ENCODE measurements around the gene WDFY4. TPM values are rescaled to one million over a fixed set of nuclear protein-coding genes. Genes with fewer than 3 reads are reported as not detected.

The WDFY4 gene
- total and polyA plus RNA-seq, 2 of the 4 experiments (the other 2 are of a cell fraction) = not detected

GRCh38 chr10:48929413-48929990, 244.8 kb downstream of the WDFY4 start:
- no peak overlapping the region for H4K8ac ChIP-seq (ENCODE audit: low read depth in 2 of 2, low read length in 2 of 2)
- H2BK15ac ChIP-seq (ENCODE audit: low read depth, low read length) = no peak overlapping the region
- H3K9me3 ChIP-seq (ENCODE audit: control insufficient read depth, insufficient read depth, low read length) = no peaks in the 10 kb centered on the region
- no peak overlapping the region for H3K27ac ChIP-seq (ENCODE audit: insufficient read depth, low read length)
- no peak overlapping the region for H3K56ac ChIP-seq (ENCODE audit: extremely low read depth, insufficient read depth, low read length)
- no peak overlapping the region for H3K4me3 ChIP-seq (ENCODE audit: insufficient read depth, low read depth, low read length)
- ChIA-PET CTCF (no interaction called here), POLR2A (ENCODE audit: unreplicated experiment) (no interaction called here)
- H3K9ac ChIP-seq (ENCODE audit: low read depth, low read length) = no peak overlapping the region
- no peak overlapping the region for H2BK20ac ChIP-seq (ENCODE audit: low read depth, low read length)
- 66% methylated on average over 4 of the region's 5 CpGs; no CpG with 5 or more reads in 1 of the 2 experiments for WGBS, 2 experiments (ENCODE audit: extremely low coverage in 2 of 2, insufficient read length in 1 of 2)
- no peak overlapping the region for H2AK5ac ChIP-seq (ENCODE audit: low read depth, low read length)
- H3K4me1 ChIP-seq (ENCODE audit: control insufficient read depth, insufficient read depth, low read length) = no peaks in the 10 kb centered on the region
- H2BK5ac ChIP-seq (ENCODE audit: low read depth, low read length, poor library complexity, severe bottlenecking) = no peak overlapping the region
- no peaks in the 10 kb centered on the region for H4K20me1 ChIP-seq (ENCODE audit: insufficient read depth, low read length)
- no peak overlapping the region for H2BK120ac ChIP-seq (ENCODE audit: low read depth, low read length)
- H3K36me3 ChIP-seq (ENCODE audit: control insufficient read depth, insufficient read depth, low read length) = no peaks in the 10 kb centered on the region
- no peak overlapping the region for H3K4me2 ChIP-seq (ENCODE audit: low read depth, low read length)
- no peak overlapping the region for H2AK9ac ChIP-seq (replicated peaks; ENCODE audit: low read depth, low read length, poor library complexity)
- H4K5ac ChIP-seq (ENCODE audit: low read depth, low read length) = no peak overlapping the region
- H3K9me1 ChIP-seq (ENCODE audit: insufficient read depth, low read length) = no peaks in the 10 kb centered on the region
- DNase-seq (no peak), ATAC-seq (ENCODE audit: low read depth) (no peak)
- no peak overlapping the region for H3K18ac ChIP-seq (ENCODE audit: low read depth, low read length)
- no peak overlapping the region for H3K4ac ChIP-seq (ENCODE audit: low read depth, low read length)
- intact Hi-C loops (cut with micrococcal nuclease) (no loop called here), in situ Hi-C loops (cut with MboI; ENCODE audit: low sequenced_read_pairs) (no loop called here), dilution Hi-C loops (cut with HindIII; ENCODE audit: low sequenced_read_pairs, unreplicated experiment) (no loop called here)
- H4K91ac ChIP-seq (ENCODE audit: insufficient read depth, low read depth, low read length) = no peak overlapping the region
- no peaks in the 10 kb centered on the region for H3K79me1 ChIP-seq (ENCODE audit: low read depth in 1 of 2, low read length in 2 of 2)
- TF ChIP-seq MXI1 (IDR thresholded peaks at IDR 0.05; ENCODE audit: borderline replicate concordance, low read depth, low read length) (no peak), MAZ (IDR thresholded peaks at IDR 0.05; ENCODE audit: borderline replicate concordance, low read depth, low read length) (no peak), RFX5 (IDR thresholded peaks at IDR 0.05; ENCODE audit: low read depth, low read length) (no peak), FOS (IDR thresholded peaks at IDR 0.05; ENCODE audit: low read depth, low read length) (no peak), USF2 (IDR thresholded peaks at IDR 0.05; ENCODE audit: low read depth, low read length) (no peak), CEBPB (IDR thresholded peaks at IDR 0.05; ENCODE audit: low read depth, low read length) (no peak), POLR2A (IDR thresholded peaks at IDR 0.05; ENCODE audit: low read depth, low read length) (no peak), NFE2L2 (IDR thresholded peaks at IDR 0.05; ENCODE audit: low read depth, low read length) (no peak), BHLHE40 (IDR thresholded peaks at IDR 0.05; ENCODE audit: low read depth, low read length) (no peak), RCOR1 (IDR thresholded peaks at IDR 0.05; ENCODE audit: insufficient replicate concordance, low read length) (no peak), MAFK (IDR thresholded peaks at IDR 0.05; ENCODE audit: low read depth, low read length) (no peak)
- TF ChIP-seq, protein P1, sequence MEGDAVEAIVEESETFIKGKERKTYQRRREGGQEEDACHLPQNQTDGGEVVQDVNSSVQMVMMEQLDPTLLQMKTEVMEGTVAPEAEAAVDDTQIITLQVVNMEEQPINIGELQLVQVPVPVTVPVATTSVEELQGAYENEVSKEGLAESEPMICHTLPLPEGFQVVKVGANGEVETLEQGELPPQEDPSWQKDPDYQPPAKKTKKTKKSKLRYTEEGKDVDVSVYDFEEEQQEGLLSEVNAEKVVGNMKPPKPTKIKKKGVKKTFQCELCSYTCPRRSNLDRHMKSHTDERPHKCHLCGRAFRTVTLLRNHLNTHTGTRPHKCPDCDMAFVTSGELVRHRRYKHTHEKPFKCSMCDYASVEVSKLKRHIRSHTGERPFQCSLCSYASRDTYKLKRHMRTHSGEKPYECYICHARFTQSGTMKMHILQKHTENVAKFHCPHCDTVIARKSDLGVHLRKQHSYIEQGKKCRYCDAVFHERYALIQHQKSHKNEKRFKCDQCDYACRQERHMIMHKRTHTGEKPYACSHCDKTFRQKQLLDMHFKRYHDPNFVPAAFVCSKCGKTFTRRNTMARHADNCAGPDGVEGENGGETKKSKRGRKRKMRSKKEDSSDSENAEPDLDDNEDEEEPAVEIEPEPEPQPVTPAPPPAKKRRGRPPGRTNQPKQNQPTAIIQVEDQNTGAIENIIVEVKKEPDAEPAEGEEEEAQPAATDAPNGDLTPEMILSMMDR (conservative IDR thresholded peaks at IDR 0.05; ENCODE audit: low read depth, low read length) = no peak
- TF ChIP-seq, protein P2, sequence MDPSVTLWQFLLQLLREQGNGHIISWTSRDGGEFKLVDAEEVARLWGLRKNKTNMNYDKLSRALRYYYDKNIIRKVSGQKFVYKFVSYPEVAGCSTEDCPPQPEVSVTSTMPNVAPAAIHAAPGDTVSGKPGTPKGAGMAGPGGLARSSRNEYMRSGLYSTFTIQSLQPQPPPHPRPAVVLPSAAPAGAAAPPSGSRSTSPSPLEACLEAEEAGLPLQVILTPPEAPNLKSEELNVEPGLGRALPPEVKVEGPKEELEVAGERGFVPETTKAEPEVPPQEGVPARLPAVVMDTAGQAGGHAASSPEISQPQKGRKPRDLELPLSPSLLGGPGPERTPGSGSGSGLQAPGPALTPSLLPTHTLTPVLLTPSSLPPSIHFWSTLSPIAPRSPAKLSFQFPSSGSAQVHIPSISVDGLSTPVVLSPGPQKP (IDR thresholded peaks at IDR 0.05; ENCODE audit: borderline replicate concordance, low read depth, low read length) = no peak
- no peak overlapping the region for H2AFZ ChIP-seq (replicated peaks; ENCODE audit: low read length, poor library complexity)
- H3K27me3 ChIP-seq (ENCODE audit: control insufficient read depth, insufficient read depth, low read length) = peaks cover 18% of the 10 kb centered on the region
- H3K23ac ChIP-seq (ENCODE audit: low read depth, low read length) = no peak overlapping the region
- no TSS peak for BruUV-seq (replicated peaks)
- H3K14ac ChIP-seq (replicated peaks; ENCODE audit: low read depth, low read length) = no peak overlapping the region

All from IMR-90 (cell line).